Astrocyte (in vitro differentiated cells and primary cell): ENCODE results near the gene GCSAM.

Source experiments
- CTCF ChIP-seq: IDR thresholded peaks from 2 replicates; pipeline ENCODE4 v1.5.1; 2011; ENCODE audit warnings: low read depth, mild to moderate bottlenecking, inconsistent platforms, low read length, moderate library complexity; ENCODE audit not compliant: insufficient read depth
- EZH2 ChIP-seq: IDR thresholded peaks from 2 replicates; pipeline ENCODE4 v1.6.1; 2012; ENCODE audit warnings: mild to moderate bottlenecking, low read length, inconsistent platforms; ENCODE audit not compliant: insufficient read depth

- TF ChIP-seq EZH2 (no peak), CTCF (no peak)
Measured at GRCh38 chr3:112078125-112079083, 54.6 kb downstream of the GCSAM start.
